ENCODE results near the gene RAPH1.
"Not testable (repeated sequence)": the region's sequence is repeated elsewhere in the genome, so short reads cannot be mapped to it uniquely, and the experiment has no call there.

RAPH1 gene

DNA sequence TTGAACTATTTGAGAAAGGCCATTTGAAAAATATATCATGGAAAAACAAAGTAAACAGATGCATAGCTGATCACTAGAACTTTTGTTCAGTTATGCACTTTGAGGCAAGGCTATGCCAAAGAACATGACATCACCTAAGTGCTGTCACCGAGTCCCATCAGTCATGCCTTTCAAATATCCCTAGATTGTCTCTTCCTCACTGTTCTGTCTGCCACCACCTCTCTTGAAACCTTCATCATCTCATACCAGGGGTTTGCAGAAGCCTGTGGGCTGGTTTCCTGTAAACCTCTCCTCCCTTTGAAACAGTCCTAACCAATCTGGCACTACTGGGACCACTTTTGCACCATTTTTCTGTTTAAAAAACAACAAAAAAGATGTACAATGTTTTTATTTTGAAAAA lies 12.3 kb upstream of the RAPH1 start:
- DNase-seq = no peak

DNA sequence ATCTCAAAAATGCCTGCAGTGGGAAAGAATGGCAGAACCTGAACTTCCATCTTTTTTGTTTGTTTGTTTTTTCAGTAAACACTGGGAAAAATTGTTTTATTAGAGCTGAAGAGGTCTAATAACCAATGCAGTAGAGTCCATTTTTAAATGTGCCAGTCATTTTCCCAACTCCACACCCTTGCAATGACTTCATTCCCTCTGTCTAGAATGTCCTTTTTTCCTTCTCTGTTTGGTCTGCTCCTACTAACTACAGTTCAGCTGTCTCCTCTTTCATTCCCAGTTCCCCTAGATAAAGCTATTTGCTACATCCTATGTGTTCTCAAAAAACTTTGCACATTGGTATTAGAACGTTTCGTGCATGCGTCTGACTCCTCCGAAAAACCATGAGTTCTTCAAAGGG lies 9.3 kb upstream of the RAPH1 start:
- no peak for DNase-seq

DNA sequence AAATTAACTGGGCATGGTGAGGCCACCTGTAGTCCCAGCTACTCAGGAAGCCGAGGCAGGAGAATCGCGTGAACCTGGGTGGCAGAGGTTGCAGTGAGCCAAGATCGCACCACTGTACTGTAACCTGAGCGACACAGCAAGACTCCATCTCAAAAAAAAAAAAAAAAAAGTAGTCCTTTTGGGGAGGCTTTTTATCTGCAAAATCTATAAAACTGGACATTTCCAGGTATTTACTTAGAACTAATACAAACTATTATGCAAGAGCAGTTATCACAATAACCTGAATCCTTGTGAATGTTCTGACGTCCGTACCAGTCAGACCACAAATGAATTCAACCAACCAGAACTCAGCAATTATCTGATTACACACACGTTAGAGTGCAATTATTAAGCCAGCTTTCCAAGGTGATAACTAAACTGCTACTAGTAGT lies 8.8 kb upstream of the RAPH1 start:
- DNase-seq = no peak

DNA sequence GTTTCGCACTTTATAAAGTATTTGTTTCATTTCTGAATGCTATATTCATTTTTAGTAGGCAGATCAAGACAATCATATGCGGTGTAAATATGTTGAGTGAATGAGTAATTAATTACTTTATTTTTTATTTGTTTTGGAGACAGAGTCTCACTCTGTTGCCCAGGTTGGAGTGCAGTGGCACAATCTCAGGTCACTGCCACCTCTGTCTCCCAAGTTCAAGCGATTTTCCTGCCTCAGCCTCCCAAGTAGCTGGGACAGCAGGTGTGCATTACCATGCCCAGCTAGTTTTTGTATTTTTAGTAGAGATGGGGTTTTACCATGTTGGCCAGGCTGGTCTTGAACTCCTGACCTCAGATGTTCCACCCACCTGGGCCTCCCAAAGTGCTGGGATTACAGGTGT lies 5.5 kb upstream of the RAPH1 start:
- DNase-seq = not testable (repeated sequence)

DNA sequence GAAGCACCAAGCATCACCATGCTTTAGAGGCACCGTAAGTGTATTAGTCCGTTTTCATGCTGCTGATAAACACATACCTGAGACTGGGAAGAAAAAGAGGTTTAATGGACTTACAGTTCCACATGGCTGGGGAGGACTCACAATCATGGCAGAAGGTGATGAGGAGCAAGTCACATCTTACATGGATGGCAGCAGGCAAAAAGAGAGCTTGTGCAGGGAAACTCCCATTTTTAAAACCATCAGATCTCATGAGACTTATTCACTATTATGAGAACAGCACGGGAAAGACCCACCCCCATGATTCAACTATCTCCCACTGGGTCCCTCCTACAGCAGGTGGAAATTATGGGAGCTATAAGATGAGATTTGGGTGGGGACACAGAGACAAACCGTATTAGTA lies 3.1 kb upstream of the RAPH1 start:
- not testable (repeated sequence) for DNase-seq

DNA sequence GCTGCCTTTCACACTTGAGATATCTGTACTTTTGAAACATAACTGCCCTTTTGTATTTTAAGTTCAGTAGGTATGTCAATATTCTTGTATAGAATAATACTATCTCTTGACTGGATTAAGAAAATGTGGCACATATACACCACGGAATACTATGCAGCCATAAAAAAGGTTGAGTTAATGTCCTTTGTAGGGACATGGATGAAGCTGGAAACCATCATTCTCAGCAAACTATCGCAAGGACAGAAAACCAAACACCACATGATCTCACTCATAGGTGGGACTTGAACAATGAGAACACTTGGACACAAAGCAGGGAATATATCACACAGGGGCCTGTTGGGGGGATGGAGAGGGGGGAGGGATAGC lies 1.5 kb upstream of the RAPH1 start:
- DNase-seq = not testable (repeated sequence)

DNA sequence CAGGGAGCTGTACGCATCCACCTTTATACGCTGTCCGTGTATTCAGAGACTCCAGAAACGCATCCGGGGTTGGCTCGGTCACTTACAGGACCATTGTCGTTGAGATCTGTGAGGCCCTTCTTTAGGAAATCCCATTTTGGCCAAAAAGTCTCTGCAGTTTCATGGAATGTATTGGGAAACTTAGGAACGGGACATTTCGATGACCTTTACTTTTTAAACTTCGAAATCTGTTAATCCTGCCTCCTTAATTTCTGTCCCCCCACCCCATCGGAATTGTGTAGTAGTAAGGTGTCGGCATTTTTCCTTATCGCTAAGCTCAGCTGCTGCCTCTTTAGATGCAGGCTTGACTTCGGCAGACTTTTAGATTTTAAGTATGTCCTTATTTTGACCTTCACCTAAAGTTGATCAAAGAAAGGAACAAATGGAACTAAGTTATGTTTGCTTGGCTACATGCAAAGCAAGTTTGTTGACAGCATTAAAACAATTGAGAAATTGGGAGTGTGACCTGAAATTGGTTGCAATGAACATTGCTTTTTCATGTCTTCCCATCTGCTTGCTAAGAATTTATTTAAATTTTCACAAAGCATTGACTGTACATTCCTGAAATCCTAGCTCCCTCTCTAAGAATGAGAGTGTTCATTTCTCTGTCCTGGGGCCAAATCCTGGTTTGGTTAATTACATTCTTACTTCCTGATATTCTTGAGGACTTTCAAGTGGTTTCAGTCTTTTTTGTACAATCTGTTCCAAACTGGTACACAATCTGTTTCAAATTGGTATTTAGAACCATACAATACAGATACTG lies 884 bp upstream of the RAPH1 start:
- no peak for DNase-seq

DNA sequence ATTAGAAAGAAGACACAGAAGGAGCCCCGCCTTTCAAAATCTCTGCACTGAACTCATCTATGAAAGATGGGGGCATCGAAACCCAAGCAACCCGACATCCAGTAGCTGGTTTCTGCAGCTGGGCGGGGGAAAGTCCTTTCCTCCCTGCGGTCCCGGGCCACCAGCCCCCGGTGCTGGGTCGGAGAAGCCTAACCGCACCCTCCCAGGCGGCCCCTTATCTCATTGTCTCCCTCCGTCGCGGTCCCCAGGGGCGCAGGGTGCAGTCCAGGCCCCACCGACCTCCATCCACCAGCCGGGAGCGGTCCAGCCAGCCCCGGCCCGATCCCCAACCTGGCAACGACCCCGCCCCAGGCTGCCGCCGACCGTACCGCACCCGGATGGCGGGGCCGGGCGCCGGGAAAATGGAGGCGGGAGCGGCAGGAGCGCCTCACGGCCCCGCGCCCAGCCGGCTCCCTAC lies 452 bp downstream of the RAPH1 start:
- peak; percentile 3 for DNase-seq

DNA sequence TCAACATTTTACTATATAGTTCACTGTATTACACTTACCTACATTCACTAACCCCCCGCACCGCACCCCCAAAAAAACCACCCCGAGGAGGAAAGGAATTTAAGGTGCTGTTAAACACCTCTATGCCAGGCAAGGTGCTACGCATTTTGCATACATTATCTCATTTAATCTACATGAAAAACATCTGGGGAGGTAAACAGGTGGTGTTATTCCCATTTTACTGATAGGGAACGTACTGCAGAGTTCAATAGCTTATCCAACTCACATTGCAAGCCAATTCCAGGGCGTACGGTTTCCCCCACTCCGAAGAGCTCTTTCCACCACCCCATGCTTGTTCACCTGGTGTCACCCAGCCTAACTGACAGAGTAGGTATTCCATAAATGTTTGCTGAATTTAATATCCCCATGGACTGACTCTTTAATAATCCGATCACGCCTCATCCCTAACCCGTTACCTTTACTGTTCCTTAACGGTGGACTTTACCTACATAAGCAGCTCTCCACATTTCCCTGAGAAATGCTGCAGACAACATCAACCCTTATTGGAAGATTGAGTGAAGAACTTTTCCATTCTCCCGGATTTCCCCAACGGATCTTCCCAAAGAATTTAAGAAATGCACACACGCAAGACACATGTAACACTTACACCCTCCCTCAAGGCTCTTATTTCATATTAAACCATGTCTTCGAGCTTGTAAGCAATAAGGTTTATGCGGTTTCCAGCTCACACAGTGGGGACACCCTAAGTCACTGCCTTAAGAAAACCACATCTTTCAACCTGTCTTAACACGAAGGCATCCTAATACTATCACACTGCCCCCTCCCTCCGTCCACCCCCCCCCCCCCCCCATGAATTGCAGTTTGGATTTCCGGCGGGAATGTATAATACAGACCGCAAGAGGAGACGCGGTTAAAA lies 1.2 kb downstream of the RAPH1 start:
- no peak for DNase-seq

DNA sequence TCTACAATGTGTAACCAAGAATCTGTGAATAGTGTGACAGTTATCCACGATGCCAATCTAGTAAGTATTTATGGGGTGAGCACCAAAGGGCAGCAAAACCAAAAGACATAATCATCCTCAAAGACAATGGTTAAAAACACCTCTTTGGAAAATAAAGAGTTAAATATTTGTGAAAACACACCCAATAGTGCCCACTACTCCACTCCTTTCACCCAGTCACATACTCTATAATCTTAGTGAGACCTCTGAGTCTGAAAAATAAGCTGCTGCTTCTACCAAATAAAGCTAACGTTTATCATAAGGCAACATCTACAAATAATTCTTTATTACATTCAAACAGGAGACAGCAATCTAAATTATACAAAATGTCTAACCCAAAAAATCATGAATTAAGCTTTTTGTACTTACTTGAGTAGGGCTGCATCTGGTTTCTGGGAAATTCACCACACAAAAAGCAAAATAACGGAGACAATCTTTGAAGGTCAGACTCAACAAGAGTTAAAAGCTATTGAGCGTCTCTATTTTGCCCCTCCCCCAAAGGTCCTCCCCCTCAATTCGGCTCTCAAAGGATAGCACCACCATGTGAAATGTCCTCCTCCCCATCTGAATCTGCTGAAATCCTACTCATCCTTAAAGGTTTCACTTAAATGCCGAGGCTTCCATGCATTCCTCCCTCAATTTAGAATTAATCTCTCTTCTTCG lies 2.0 kb downstream of the RAPH1 start:
- DNase-seq = no peak

DNA sequence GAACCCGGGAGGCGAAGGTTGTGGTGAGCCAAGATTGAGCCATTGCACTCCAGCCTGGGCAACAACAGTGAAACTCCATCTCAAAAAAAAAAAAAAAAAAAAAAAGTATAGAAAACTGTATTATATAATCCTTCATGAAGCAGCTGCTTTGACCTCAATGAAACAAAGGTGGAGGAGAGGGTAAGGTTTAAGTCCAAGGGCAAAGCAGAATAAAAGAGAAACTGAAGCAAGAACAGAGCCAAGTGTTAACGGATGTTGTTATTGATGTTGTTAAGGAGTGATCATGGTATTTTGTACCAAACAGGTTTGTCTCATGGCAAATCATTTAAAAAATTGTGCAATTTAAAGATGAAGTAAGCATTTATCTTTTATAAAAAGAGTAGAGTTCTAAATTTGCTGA lies 7.4 kb downstream of the RAPH1 start:
- no peak for DNase-seq

DNA sequence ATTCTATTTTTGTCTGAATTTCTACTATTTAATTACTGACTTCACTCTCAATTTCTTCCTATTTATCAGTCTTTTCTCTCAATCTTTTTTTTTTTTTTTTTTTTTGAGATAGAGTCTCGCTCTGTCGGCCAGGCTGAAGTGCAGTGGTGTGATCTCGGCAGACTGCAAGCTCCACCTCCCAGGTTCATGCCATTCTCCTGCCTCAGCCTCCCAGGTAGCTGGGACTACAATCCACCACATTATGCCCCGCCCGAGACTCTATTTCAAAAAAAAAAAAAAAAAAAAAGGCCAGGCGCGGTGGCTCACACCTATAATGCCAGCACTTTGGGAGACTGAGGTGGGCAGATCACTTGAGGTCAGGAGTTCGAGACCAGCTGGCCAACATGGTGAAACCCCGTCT lies 21.8 kb downstream of the RAPH1 start:
- DNase-seq = not testable (repeated sequence)

DNA sequence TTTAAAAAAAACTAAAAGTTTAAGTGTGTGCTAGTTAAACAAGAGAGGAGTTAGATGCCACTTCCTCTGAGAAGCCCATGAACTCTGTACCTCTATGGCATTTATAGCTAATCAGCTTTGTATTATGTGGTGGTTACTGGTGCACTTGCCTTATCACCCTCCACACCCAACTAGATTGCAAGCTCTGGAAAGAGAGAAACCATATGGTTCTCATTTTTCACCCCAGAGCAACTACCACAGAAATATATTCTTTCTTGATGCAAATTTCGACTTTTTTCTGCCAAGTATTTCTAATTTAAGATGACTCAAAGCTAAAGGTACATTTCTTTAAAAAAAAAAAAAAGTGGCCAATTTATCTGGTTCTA lies 24.2 kb downstream of the RAPH1 start:
- DNase-seq = no peak

DNA sequence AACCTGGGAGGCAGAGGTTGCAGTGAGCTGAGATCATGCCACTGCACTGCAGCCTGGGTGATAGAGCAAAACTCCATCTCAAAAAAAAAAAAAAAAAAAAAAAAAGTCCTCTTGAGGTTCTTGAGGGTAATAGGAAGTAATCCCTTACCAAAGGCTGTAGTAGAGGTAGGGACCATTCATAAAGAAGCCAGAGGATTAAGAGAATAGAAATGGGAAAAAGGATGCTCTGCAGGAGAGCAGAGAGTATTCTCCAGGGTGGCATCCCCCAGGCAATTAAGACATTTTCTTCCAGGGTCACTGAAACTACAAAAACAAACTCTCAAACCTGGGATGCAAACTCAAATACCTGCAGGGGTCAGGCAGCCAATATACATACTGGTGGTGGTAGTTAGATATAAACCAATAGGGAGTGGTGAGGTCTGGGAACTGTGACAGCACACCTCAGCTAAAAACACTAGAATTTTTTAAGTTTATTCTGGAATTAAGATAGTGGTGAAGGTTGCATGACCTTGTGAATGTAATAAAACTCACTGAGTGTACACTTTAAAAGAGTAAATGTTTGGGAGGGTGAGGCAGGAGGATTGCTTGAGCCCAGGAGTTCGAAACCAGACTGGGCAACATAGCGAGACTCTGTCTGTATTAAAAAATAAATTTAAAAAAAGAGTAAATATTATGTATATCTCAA lies 24.7 kb downstream of the RAPH1 start:
- DNase-seq = no peak

DNA sequence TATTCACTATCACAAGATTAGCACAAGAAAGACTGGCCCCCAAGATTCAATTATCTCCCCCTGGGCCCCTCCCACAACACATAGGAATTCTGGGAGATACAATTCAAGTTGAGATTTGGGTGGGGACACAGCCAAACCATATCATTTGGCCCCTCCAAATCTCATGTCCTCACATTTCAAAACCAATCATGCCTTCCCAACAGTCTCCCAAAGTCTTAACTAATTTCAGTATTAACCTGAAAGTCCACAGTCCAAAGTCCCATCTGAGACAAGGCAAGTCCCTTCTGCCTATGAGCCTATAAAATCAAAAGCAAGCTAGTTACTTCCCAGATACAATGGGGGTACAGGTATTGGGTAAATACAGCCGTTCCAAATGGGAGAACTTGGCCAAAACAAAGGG lies 31.6 kb downstream of the RAPH1 start:
- DNase-seq = not testable (repeated sequence)

DNA sequence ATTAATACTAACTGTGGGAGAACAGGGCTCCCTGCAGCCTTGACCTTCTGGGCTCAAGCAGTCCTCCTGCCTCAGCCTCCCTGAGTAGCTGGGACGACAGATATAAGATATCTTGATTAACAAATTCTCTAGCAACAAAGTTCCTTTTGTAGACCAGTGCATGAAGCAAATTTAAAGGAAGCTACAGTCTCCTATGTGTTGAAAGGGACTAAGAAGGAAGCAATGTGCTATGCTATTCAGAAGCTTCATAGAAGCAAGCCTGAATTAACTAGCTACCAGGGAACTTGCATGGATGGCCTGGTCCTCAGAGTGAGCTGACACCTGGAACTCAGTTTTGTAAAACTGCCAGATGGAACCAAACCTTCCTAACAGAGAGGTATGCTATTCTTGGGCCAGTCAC lies 33.2 kb downstream of the RAPH1 start:
- DNase-seq = no peak

DNA sequence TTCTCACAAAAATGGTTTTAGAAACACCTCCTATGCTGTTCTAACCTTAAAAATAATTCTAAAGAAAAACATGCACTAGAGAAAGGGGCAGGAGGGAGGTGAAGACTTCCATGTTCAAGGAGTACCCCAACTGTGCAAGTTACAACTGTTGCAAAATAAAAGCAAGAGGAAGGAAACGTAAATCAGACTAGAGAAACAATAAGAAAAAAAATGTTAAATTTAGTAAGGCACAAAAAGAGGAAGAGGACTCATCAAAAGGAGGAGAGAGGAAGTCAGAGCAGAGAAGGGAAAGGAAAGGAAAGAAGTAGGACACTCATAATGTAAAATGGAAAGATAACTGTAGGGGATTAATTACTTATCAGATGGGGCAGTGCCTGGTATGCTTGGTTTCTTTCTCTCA lies 34.1 kb downstream of the RAPH1 start:
- DNase-seq = no peak

DNA sequence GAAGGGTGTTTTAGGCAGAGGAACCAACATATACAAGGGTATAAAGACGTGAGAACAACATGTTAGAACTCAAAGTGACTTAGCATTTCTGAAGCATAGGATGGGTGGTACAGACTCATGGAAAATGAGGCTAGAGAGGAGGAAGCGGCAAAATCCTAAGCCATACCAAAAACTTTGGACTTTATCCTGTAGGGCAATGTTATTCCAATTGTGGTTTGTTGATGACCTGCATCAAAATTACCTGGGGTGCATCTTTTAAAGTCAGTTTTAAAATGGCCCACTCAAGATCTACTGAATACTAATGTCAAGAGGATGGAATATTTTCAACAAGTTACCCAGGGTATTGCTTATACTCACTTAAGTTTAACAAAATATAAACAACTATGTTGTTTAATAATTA lies 34.8 kb downstream of the RAPH1 start:
- DNase-seq = no peak

DNA sequence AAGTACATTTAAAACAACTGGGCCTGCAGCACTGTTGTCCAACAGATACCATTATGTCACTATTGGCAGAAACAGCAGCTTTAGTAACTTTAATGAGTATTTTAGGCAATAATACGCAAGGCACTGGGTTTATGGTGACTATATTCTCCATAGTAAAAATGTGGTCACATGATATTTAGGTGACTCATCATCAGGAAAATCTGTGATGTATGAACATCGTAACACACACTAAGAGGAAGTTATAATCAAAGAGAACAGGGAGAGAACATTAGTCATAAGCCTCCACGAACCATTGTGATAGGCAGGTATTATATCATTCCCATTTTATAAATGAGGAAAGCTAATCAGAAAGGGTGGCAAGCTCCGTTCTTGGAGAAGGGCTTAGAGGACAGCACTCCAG lies 36.9 kb downstream of the RAPH1 start:
- no peak for DNase-seq

DNA sequence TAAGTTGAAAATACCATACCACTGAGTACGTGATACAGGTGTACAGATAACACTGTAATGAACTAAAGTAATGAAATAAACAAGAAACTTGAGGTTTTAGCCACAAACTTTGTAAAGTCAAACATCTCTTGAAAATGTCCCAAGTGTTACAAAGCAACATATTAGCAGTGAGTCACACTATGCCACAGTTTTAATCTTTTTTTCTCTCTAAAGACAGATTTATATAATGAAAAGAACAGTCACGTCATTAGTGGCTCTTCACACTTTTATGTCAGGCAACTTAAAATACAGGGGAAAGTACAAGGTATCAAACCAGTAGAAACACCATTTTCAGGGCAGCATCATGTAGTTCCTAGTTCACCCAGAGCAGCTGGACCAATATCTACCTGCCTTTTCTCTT lies 42.1 kb downstream of the RAPH1 start:
- DNase-seq = no peak

DNA sequence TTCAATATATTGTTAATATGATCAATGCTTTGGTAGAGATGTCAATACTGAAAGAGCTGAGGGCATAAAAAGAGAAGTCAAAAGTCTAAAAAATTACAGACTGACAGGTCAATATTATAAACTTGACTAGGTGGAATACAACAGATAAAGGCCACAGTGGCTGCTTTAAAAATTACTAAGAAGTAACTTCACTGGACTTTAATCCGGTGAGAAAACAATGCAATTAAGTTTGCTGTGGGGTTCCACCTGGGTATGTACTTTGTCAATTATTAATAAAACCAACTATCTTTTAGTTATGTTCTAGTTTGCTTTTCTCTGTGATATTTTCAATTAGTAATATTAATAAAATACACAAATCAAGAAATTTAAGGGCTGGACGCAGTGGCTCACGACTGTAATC lies 44.7 kb downstream of the RAPH1 start:
- no peak for DNase-seq

DNA sequence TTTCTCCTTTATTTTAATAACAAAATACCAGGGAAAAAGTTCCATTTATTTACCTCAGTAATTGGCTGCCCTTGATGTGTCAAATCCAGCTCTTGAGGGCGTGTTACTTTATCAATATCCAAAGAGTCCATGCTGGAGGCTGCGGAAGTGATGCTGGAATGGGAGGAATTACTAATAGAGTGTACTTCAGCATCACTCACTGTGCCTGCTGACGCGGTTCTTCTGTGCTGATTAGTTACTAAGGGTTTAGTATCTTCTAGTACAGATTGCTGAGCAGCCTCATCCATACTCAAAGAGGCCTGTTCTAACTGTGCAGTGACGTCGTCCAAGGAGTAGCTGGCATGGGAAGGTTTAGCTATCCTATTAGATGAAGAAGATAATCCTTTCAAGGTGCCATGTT lies 45.6 kb downstream of the RAPH1 start:
- no peak for DNase-seq

All from NCI-H2171 (cell line).